Hepatocyte (in vitro differentiated cells): ENCODE measurements around the gene RBCK1.

Experiments used
- CTCF ChIP-seq: fragments of 200-600 bp; sonication (generic); IDR thresholded peaks from 2 replicates; pipeline ENCODE4 v1.5.1; 2016; ENCODE audit warnings: antibody characterized with exemption, mild to moderate bottlenecking; ENCODE audit not compliant: poor library complexity
- EZH2 ChIP-seq: fragments of 200-600 bp; sonication (generic); IDR thresholded peaks from 2 replicates; pipeline ENCODE4 v1.6.1; 2016; ENCODE audit warnings: antibody characterized with exemption, mild to moderate bottlenecking, borderline replicate concordance
- EZH2phosphoT487 ChIP-seq: fragments of 200-600 bp; sonication (generic); IDR thresholded peaks from one replicate; pipeline ENCODE4 v1.6.1; 2018; ENCODE audit warnings: antibody characterized with exemption, mild to moderate bottlenecking, low read depth, moderate library complexity; ENCODE audit not compliant: unreplicated experiment, severe bottlenecking

DNA sequence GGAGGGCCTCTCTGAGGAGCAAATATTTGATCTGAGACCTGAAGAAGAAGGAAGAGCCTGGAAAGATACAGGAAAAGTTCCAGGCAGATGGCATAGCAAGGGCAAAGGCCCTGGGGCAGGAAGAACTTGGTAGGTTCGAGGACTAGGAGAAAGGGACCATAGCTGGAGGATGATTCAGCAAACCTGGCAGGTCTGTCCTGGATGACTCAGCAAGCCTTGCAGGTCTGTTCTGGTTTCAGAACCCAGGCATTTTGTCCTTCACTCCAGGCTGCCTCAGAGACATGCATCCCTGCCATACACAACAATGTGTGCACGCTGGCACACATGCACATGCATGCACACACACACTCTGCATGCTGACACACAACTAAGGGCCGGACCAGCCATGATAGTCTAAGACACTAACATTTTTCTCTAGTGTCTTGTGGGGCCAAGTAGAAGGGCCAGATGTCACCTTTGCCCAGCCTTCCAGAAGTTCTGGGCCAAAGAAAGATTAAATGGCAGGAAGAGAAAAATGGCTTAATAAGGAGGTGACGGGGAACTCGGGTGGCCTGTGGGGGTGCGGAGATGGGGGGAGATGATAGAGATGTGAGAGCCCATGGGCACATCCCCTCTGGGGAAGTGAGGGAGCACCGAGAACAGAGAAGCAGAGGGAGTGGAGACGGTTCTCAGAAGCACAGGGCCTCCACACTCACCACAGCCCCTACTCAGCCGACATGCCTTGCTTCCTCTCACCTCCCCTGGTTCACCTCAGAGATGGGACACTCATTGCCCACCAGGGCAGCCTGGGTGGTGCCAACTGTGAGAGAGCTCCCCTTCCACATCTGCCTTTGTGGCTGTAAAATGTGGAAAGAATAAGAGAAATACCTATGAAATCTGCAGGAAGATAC is 42.9 kb upstream of the RBCK1 start:
- TF ChIP-seq CTCF (no peak), EZH2phosphoT487 (no peak), EZH2 (no peak)
